ENCODE measurements around the gene ZNF546. TPM values are rescaled to one million over a fixed set of nuclear protein-coding genes. Genes with fewer than 3 reads are reported as not detected.

The ZNF546 gene
- total and polyA plus RNA-seq, 2 donors (not counting 3 experiments of a cell fraction or from before 2014, with no cell fraction given) = 1.0 to 4.3 TPM

DNA sequence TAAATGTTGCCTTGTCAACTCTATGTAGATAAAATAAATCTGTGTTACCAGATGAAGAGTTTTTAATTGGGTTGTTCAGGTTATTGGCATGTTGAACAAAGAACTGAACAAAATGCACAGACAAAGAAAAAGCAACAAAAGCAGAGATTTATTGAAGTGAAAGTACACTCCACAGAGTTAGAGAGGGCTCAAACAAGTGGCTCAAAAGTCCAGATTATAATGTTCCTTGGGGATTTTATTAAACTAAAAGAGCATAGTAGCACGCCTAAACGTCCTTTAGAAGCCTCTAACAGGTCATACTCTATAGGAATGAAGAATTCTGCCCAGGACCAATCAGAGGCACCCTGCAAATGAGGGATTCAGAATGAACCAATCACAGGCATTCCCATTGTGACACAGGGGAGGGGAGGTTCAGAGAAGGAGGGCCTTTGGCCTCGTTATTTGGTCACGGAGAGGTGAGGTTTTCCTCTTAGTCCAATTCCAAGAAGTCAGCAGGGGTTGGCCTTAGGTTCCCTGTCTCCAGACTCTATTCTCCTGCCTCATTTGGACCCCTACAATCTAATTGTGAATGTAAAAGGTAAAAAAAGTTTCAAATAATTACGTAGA lies 13.1 kb upstream of the ZNF546 start:
- DNase-seq (ENCODE audit: low read depth, low spot score) (no peak), FAIRE-seq (no peak)
- TF ChIP-seq, protein P1, sequence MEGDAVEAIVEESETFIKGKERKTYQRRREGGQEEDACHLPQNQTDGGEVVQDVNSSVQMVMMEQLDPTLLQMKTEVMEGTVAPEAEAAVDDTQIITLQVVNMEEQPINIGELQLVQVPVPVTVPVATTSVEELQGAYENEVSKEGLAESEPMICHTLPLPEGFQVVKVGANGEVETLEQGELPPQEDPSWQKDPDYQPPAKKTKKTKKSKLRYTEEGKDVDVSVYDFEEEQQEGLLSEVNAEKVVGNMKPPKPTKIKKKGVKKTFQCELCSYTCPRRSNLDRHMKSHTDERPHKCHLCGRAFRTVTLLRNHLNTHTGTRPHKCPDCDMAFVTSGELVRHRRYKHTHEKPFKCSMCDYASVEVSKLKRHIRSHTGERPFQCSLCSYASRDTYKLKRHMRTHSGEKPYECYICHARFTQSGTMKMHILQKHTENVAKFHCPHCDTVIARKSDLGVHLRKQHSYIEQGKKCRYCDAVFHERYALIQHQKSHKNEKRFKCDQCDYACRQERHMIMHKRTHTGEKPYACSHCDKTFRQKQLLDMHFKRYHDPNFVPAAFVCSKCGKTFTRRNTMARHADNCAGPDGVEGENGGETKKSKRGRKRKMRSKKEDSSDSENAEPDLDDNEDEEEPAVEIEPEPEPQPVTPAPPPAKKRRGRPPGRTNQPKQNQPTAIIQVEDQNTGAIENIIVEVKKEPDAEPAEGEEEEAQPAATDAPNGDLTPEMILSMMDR (IDR thresholded peaks at IDR 0.05; ENCODE audit: extremely low read depth in 1 of 2, insufficient read depth in 1 of 2, low read depth in 1 of 2, low read length in 2 of 2) = no peak
- TF ChIP-seq EZH2 (IDR thresholded peaks at IDR 0.05; ENCODE audit: borderline replicate concordance, low read depth, low read length, severe bottlenecking) = no peak
- no peak for TF ChIP-seq JUN (IDR thresholded peaks at IDR 0.05; ENCODE audit: borderline replicate concordance, insufficient read depth, insufficient read length, low read depth)
- no peak for TF ChIP-seq POLR2A (IDR thresholded peaks at IDR 0.05; ENCODE audit: low read depth, low read length)
- no peak for TF ChIP-seq GATA2 (IDR thresholded peaks at IDR 0.05; ENCODE audit: insufficient read depth, insufficient read length, low read depth, low read length)
- TF ChIP-seq, protein P2, sequence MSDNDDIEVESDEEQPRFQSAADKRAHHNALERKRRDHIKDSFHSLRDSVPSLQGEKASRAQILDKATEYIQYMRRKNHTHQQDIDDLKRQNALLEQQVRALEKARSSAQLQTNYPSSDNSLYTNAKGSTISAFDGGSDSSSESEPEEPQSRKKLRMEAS (IDR thresholded peaks at IDR 0.05; ENCODE audit: insufficient read depth, insufficient read length) = no peak
- no peak for TF ChIP-seq POLR2AphosphoS5 (IDR thresholded peaks at IDR 0.05; ENCODE audit: insufficient read depth, low read depth, low read length)
- TF ChIP-seq FOS (IDR thresholded peaks at IDR 0.05; ENCODE audit: borderline replicate concordance, insufficient read depth, low read length) = no peak
- TF ChIP-seq MYC (IDR thresholded peaks at IDR 0.05; ENCODE audit: low read depth, low read length) = no peak
- H4K20me1 ChIP-seq (replicated peaks; ENCODE audit: control insufficient read depth, extremely low read depth, insufficient read depth, low read length) = no peaks in the 10 kb centered on the region
- no peak overlapping the region for H3K4me2 ChIP-seq (ENCODE audit: insufficient read depth, low read length)
- CTCF ChIA-PET = interaction anchor here (0.6 kb wide), 1 partner anchor 432 kb away, joined by 3 read pairs; no protein-coding TSS in a partner anchor
- dilution Hi-C loops (cut with MboI; ENCODE audit: extremely low pct_ligation_motif_present, low sequenced_read_pairs) = no loop called here
- H3K9me1 ChIP-seq (replicated peaks; ENCODE audit: control insufficient read depth, extremely low read depth, insufficient read depth, low read length) = no peaks in the 10 kb centered on the region
- no peak overlapping the region for H3K9ac ChIP-seq (replicated peaks; ENCODE audit: extremely low read depth, insufficient read depth, low read length)
- peaks cover 5% of the 10 kb centered on the region for H3K79me2 ChIP-seq (ENCODE audit: control insufficient read depth, insufficient read depth, low read length)
- H2AFZ ChIP-seq (ENCODE audit: low read depth, low read length) = no peak overlapping the region
- no peaks in the 10 kb centered on the region for H3K27me3 ChIP-seq (ENCODE audit: control insufficient read depth in 2 of 2, insufficient read depth in 2 of 2, low read length in 2 of 2)
- H3K4me3 ChIP-seq (replicated peaks in 1 of 3; ENCODE audit: insufficient read depth in 1 of 3, low read depth in 1 of 3, low read length in 3 of 3) = no peak overlapping the region
- H3K4me1 ChIP-seq (ENCODE audit: control insufficient read depth, extremely low read depth, insufficient read depth, low read length) = no peaks in the 10 kb centered on the region
- peaks cover 4% of the 10 kb centered on the region for H3K9me3 ChIP-seq (replicated peaks; ENCODE audit: control insufficient read depth, insufficient read depth, low read length)
- intact Hi-C loops (cut with micrococcal nuclease) = no loop called here
- H3K36me3 ChIP-seq (ENCODE audit: control insufficient read depth in 2 of 2, extremely low read depth in 1 of 2, insufficient read depth in 2 of 2, low read length in 2 of 2) = peaks cover 0 to 15% of the 10 kb centered on the region in 2 experiments
- no peak overlapping the region for H3K27ac ChIP-seq (ENCODE audit: insufficient read depth, low read depth, low read length)
- no TSS peak for BruUV-seq (replicated peaks)
- POLR2A ChIA-PET = interaction anchor here (0.7 kb wide), 1 partner anchor 78 kb away, joined by 3 read pairs; no protein-coding TSS in a partner anchor

All from endothelial cell of umbilical vein (primary cell).